A549 (cell line): Measurements from ENCODE around the gene EPB41L5. TPM values are rescaled to one million over a fixed set of nuclear protein-coding genes. Genes with fewer than 3 reads are reported as not detected.

Experiments
- ATAC-seq, 2 experiments: fragments of 200-7000 bp in 1 of 2; fragments of >200 bp in 1 of 2; cut with Nextera tagmentation in 1 of 2; cut with Tn5 transposase in 1 of 2; 3 replicates each; pipeline versions ENCODE4 v1.8.0 to v1.9.1; 2018 to 2020; ENCODE audit warnings: mild to moderate bottlenecking in 1 of 2, moderate library complexity in 1 of 2
- CTCF ChIA-PET: fragments of 300-600 bp; sonication (Branson Sonifier 250); formaldehyde crosslinking; extraction: SDS; loops from one replicate; lab custom pipeline; 2021; ENCODE audit warnings: antibody characterized with exemption, inconsistent platforms; lab: Yijun Ruan, JAX
- POLR2A ChIA-PET: fragments of 350-600 bp; formaldehyde crosslinking; extraction: SDS; loops from one replicate; lab custom pipeline; 2021; ENCODE audit warnings: antibody characterized with exemption, inconsistent platforms; lab: Yijun Ruan, JAX
- DNase-seq, 2 experiments: peaks; one replicate each; pipeline versions ENCODE4 v3.0.0 to v3.0.0-alpha.2; 2011 to 2016; ENCODE audit warnings: low read depth in 1 of 2, low spot score in 1 of 2
- FAIRE-seq: peaks from 2 replicates; lab custom pipeline; 2011; peaks lifted over from hg19 to GRCh38; lab: Jason Lieb, UNC
- H3K27ac ChIP-seq, 2 experiments: fragments of >200 bp; sonication (Bioruptor Twin); formaldehyde crosslinking; 3 replicates each; pipeline ENCODE4 v1.5.1; 2016 to 2017
- H3K4me1 ChIP-seq: fragments of >200 bp; sonication (Bioruptor Twin); formaldehyde crosslinking; 3 replicates; pipeline ENCODE4 v1.6.1; 2016
- H3K4me2 ChIP-seq: fragments of >200 bp; sonication (Bioruptor Twin); formaldehyde crosslinking; 3 replicates; pipeline ENCODE4 v1.6.1; 2016
- H3K4me3 ChIP-seq: fragments of >200 bp; sonication (Bioruptor Twin); formaldehyde crosslinking; 3 replicates; pipeline ENCODE4 v1.5.1; 2016
- H3K9me3 ChIP-seq: fragments of >200 bp; sonication (Bioruptor Twin); formaldehyde crosslinking; 3 replicates; pipeline ENCODE4 v1.6.1; 2016
- BHLHE40 ChIP-seq: IDR thresholded peaks from 2 replicates; pipeline ENCODE4 v1.6.1; 2012; ENCODE audit warnings: low read depth, low read length, inconsistent platforms
- CBX2 ChIP-seq: fragments of 200-600 bp; sonication (generic); IDR thresholded peaks from 2 replicates; pipeline ENCODE4 v1.6.1; 2016; ENCODE audit warnings: low read depth, mild to moderate bottlenecking, borderline replicate concordance
- CBX8 ChIP-seq: fragments of 200-600 bp; sonication (generic); IDR thresholded peaks from 2 replicates; pipeline ENCODE4 v1.6.1; 2016
- EHF ChIP-seq: fragments of 250-450 bp; sonication (Bioruptor Pico); IDR thresholded peaks from 2 replicates; pipeline ENCODE4 v1.5.0; 2020; ENCODE audit warnings: mild to moderate bottlenecking
- FOSB ChIP-seq: fragments of 250-450 bp; sonication (Bioruptor Pico); IDR thresholded peaks from 2 replicates; pipeline ENCODE4 v1.5.0; 2020; ENCODE audit warnings: mild to moderate bottlenecking, moderate library complexity
- HEYL ChIP-seq: fragments of 250-450 bp; sonication (Bioruptor Pico); IDR thresholded peaks from 2 replicates; pipeline ENCODE4 v1.8.0; 2021; ENCODE audit warnings: mild to moderate bottlenecking, moderate library complexity
- JUN ChIP-seq, 2 experiments: fragments of >200 bp; sonication (Bioruptor Twin); formaldehyde crosslinking; IDR thresholded peaks; 2 replicates in 1 of 2; 3 replicates in 1 of 2; pipeline ENCODE4 v1.6.1; 2016 to 2017
- JUNB ChIP-seq: fragments of >200 bp; sonication (Bioruptor Twin); formaldehyde crosslinking; IDR thresholded peaks from 2 replicates; pipeline ENCODE4 v1.6.1; 2016
- KDM5A ChIP-seq: fragments of 200-600 bp; sonication (generic); IDR thresholded peaks from 2 replicates; pipeline ENCODE4 v1.6.1; 2016; ENCODE audit warnings: antibody characterized with exemption, mild to moderate bottlenecking
- MYC ChIP-seq: IDR thresholded peaks from 2 replicates; pipeline ENCODE4 v1.6.1; 2012; ENCODE audit warnings: mild to moderate bottlenecking, inconsistent platforms, low read length, improper control_type of control experiment, borderline replicate concordance
- POLR2A ChIP-seq: IDR thresholded peaks from 2 replicates; pipeline ENCODE4 v1.6.1; 2012; ENCODE audit warnings: mild to moderate bottlenecking, low read length
- POLR2AphosphoS2 ChIP-seq: conservative IDR thresholded peaks from 2 replicates; pipeline ENCODE4 v1.6.1; 2012; ENCODE audit warnings: low read length, improper control_type of control experiment, inconsistent platforms
- RCOR1 ChIP-seq: fragments of 150-350 bp; IDR thresholded peaks from 2 replicates; pipeline ENCODE4 v1.6.1; 2014; ENCODE audit warnings: antibody characterized with exemption, low read length, low read depth
- SREBF2 ChIP-seq: fragments of 450-650 bp; IDR thresholded peaks from 2 replicates; pipeline ENCODE4 v1.6.1; 2014; ENCODE audit warnings: mild to moderate bottlenecking, moderate library complexity
- TFCP2L1 ChIP-seq: fragments of 250-450 bp; sonication (Bioruptor Pico); IDR thresholded peaks from 2 replicates; pipeline ENCODE4 v1.5.0; 2021; ENCODE audit warnings: mild to moderate bottlenecking
- ZNF302 ChIP-seq: fragments of 250-450 bp; sonication (Bioruptor Pico); IDR thresholded peaks from 2 replicates; pipeline ENCODE4 v1.9.0; 2021; ENCODE audit warnings: inconsistent platforms, mild to moderate bottlenecking, moderate library complexity
- WGBS: methylation state at CpG from one replicate; pipeline ENCODE4 v1.1.6; 2017; ENCODE audit errors: missing lambda C conversion rate; 5-methylcytosine and 5-hydroxymethylcytosine counted together
- polyA plus RNA-seq, 4 experiments: library from polyadenylated mRNA; depleted of rRNA in 3 of 4; stranded (reverse); fragments of >200 nt; fragmentation: RNase III in 1 of 4; extraction: RNeasy Plus Mini Kit Qiagen cat#74134 plus additional on column Dnase treatment in 1 of 4; gene quantifications; 2 replicates in 3 of 4; 3 replicates in 1 of 4; pipeline ENCODE4 v1.2.3, GENCODE V29; 2011 to 2017
- TF ChIP-seq, protein P1 (sequence below): fragments of >200 bp; sonication (Bioruptor Twin); formaldehyde crosslinking; IDR thresholded peaks from 3 replicates; pipeline ENCODE4 v1.6.1; 2016
- TF ChIP-seq, protein P2 (sequence below): IDR thresholded peaks from 2 replicates; pipeline ENCODE4 v1.6.1; 2012
- TF ChIP-seq, protein P3 (sequence below): fragments of 200-600 bp; sonication (generic); IDR thresholded peaks from 2 replicates; pipeline ENCODE4 v1.6.1; 2016; ENCODE audit warnings: antibody characterized with exemption, mild to moderate bottlenecking, moderate library complexity
- TF ChIP-seq, protein P4 (sequence below): fragments of 250-450 bp; sonication (Bioruptor Pico); IDR thresholded peaks from 2 replicates; pipeline ENCODE4 v1.5.0; 2020; ENCODE audit warnings: low read depth, mild to moderate bottlenecking, moderate library complexity

The EPB41L5 gene
- polyA plus RNA-seq, 2 of the 4 experiments (the other 2 are of a cell fraction), result 5.8 to 33.0 TPM

DNA sequence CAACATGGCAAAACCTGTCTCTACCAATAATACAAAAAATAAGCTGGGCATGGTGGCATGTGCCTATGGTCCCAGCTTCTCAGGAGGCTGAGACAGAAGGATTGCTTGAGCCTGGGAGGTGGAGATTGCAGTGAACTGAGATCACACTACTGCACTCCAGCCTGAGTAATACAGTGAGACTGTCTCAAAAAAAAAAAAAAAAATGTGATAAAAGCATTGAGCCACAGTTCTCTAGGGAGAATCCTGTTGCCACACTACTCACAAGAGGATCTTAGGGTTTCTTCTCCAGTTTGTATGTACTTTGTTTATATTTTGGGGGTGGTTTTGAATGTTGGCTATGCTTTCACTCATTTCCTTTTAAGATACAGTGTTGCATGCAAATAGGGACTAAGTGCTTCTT is 148.3 kb downstream of the EPB41L5 start (continued):
- TF ChIP-seq, protein P1, sequence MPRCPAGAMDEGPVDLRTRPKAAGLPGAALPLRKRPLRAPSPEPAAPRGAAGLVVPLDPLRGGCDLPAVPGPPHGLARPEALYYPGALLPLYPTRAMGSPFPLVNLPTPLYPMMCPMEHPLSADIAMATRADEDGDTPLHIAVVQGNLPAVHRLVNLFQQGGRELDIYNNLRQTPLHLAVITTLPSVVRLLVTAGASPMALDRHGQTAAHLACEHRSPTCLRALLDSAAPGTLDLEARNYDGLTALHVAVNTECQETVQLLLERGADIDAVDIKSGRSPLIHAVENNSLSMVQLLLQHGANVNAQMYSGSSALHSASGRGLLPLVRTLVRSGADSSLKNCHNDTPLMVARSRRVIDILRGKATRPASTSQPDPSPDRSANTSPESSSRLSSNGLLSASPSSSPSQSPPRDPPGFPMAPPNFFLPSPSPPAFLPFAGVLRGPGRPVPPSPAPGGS, result no peak
- no peak for TF ChIP-seq MYC
- no peak for TF ChIP-seq JUNB
- TF ChIP-seq ZNF302 (CRISPR knock-in tag), result no peak
- no peak for TF ChIP-seq FOSB (CRISPR knock-in tag)

DNA sequence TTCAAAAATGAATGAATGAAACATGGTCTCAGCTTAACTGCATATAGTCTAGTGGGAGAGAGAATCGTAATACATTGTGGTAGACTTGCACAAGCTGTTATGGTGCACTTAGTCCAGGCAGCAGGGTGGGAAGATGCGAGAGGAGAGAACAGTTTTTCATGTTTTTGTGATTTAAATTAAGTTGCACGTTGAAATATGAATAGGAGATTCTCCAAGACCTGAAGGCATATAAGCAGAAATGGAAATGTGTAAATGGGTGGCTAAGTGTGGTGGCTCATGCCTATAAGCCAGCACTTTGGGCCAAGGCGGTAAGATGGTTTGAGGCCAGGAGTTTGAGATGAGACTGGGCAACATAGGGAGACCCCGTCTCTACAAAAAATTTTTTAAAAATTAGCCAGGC is 149.8 kb downstream of the EPB41L5 start:
- Histone ChIP-seq H3K9me3 (no peaks in the 10 kb centered on the region), H3K4me3 (no peak overlapping the region), H3K4me1 (no peaks in the 10 kb centered on the region), H3K27ac (no peak overlapping the region), H3K4me2 (no peak overlapping the region)
- FAIRE-seq (no peak), ATAC-seq (no peak), DNase-seq (no peak)
- POLR2A ChIA-PET, result no interaction called here
- WGBS, result 86% methylated on average over 5 of the region's 5 CpGs
- TF ChIP-seq, protein P2, sequence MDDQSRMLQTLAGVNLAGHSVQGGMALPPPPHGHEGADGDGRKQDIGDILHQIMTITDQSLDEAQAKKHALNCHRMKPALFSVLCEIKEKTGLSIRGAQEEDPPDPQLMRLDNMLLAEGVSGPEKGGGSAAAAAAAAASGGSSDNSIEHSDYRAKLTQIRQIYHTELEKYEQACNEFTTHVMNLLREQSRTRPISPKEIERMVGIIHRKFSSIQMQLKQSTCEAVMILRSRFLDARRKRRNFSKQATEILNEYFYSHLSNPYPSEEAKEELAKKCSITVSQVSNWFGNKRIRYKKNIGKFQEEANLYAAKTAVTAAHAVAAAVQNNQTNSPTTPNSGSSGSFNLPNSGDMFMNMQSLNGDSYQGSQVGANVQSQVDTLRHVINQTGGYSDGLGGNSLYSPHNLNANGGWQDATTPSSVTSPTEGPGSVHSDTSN, result no peak
- TF ChIP-seq, protein P1, result no peak
- TF ChIP-seq KDM5A (no peak), SREBF2 (no peak), BHLHE40 (no peak), TFCP2L1 (CRISPR knock-in tag) (no peak), EHF (CRISPR knock-in tag) (no peak), MYC (no peak), CBX2 (no peak), POLR2AphosphoS2 (no peak), POLR2A (no peak), RCOR1 (no peak), FOSB (CRISPR knock-in tag) (no peak), CBX8 (no peak), HEYL (CRISPR knock-in tag) (no peak), ZNF302 (CRISPR knock-in tag) (no peak), JUN (IDR thresholded peaks at IDR 0.05) (no peak), JUNB (no peak)
- TF ChIP-seq, protein P3, sequence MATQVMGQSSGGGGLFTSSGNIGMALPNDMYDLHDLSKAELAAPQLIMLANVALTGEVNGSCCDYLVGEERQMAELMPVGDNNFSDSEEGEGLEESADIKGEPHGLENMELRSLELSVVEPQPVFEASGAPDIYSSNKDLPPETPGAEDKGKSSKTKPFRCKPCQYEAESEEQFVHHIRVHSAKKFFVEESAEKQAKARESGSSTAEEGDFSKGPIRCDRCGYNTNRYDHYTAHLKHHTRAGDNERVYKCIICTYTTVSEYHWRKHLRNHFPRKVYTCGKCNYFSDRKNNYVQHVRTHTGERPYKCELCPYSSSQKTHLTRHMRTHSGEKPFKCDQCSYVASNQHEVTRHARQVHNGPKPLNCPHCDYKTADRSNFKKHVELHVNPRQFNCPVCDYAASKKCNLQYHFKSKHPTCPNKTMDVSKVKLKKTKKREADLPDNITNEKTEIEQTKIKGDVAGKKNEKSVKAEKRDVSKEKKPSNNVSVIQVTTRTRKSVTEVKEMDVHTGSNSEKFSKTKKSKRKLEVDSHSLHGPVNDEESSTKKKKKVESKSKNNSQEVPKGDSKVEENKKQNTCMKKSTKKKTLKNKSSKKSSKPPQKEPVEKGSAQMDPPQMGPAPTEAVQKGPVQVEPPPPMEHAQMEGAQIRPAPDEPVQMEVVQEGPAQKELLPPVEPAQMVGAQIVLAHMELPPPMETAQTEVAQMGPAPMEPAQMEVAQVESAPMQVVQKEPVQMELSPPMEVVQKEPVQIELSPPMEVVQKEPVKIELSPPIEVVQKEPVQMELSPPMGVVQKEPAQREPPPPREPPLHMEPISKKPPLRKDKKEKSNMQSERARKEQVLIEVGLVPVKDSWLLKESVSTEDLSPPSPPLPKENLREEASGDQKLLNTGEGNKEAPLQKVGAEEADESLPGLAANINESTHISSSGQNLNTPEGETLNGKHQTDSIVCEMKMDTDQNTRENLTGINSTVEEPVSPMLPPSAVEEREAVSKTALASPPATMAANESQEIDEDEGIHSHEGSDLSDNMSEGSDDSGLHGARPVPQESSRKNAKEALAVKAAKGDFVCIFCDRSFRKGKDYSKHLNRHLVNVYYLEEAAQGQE, result no peak
- TF ChIP-seq, protein P4, sequence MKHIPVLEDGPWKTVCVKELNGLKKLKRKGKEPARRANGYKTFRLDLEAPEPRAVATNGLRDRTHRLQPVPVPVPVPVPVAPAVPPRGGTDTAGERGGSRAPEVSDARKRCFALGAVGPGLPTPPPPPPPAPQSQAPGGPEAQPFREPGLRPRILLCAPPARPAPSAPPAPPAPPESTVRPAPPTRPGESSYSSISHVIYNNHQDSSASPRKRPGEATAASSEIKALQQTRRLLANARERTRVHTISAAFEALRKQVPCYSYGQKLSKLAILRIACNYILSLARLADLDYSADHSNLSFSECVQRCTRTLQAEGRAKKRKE (CRISPR knock-in tag), result no peak
- CTCF ChIA-PET, result interaction anchor here (1.0 kb wide), 1 partner anchor 12 kb away, joined by 3 read pairs; no protein-coding TSS in a partner anchor
